HCT116 (cell line): ENCODE data around the gene SEPTIN11. TPM values are rescaled to one million over a fixed set of nuclear protein-coding genes. Genes with fewer than 3 reads are reported as not detected.

Experiments
- ATAC-seq: fragments of 200-7000 bp; cut with Tn5 transposase; 2 replicates; pipeline ENCODE4 v1.9.1; 2020; ENCODE audit warnings: mild to moderate bottlenecking, moderate library complexity
- BruUV-seq: library from RNA; stranded (reverse); fragments of 400-500 nt; replicated peaks from 2 replicates; lab custom pipeline; 2021; lab: Mats Ljungman, UMichigan
- CTCF ChIA-PET: fragments of 300-600 bp; sonication (Branson Sonifier 250); formaldehyde crosslinking; loops from one replicate; lab custom pipeline; 2021; ENCODE audit warnings: antibody characterized with exemption; lab: Charles Lee
- POLR2A ChIA-PET: fragments of 300-600, 350-600 bp; sonication (Branson Sonifier 250); formaldehyde crosslinking; loops from one replicate; lab custom pipeline; 2021; ENCODE audit warnings: antibody characterized with exemption; lab: Charles Lee
- RAD21 ChIA-PET, 2 experiments: fragments of 300-600 bp; sonication (Branson Sonifier 250); formaldehyde crosslinking; loops; one replicate each; lab custom pipeline; 2023; ENCODE audit warnings: low total read pairs in 2 of 2; ENCODE audit not compliant: uncharacterized antibody in 2 of 2, unreplicated experiment in 2 of 2, low non-redundant PET in 1 of 2; lab: Charles Lee
- DNase-seq: peaks from one replicate; pipeline ENCODE4 v3.0.0-alpha.2; 2010; ENCODE audit warnings: low read depth, low spot score
- H2AFZ ChIP-seq: fragments of 200-600 bp; shearing (Covaris generic), sonication (generic); 2 replicates; pipeline ENCODE4 v1.6.1; 2017; ENCODE audit warnings: low read depth, mixed run types, mixed read lengths, antibody characterized with exemption, low read length; ENCODE audit not compliant: poor library complexity, severe bottlenecking
- H3K27ac ChIP-seq: 2 replicates; pipeline ENCODE4 v1.5.1; 2012; ENCODE audit warnings: low read depth, low read length
- H3K27me3 ChIP-seq: fragments of 200-600 bp; sonication (generic); 2 replicates; pipeline ENCODE4 v1.6.1; 2016; ENCODE audit warnings: mixed run types, low read length, mixed read lengths; ENCODE audit not compliant: insufficient read depth
- H3K36me3 ChIP-seq, 2 experiments: fragments of 200-500 bp in 1 of 2; fragments of 200-600 bp in 1 of 2; sonication (Bioruptor generic) in 1 of 2; sonication (generic) in 1 of 2; 2 replicates each; pipeline versions ENCODE4 v1.5.1 to v1.6.1; 2014 to 2016; ENCODE audit warnings: low read length in 2 of 2, inconsistent platforms in 1 of 2, mixed read lengths in 1 of 2, mixed run types in 1 of 2; ENCODE audit not compliant: insufficient read depth in 2 of 2, control insufficient read depth in 1 of 2
- H3K4me1 ChIP-seq, 2 experiments: fragments of 200-600 bp in 1 of 2; sonication (generic) in 1 of 2; 2 replicates each; pipeline versions ENCODE4 v1.5.1 to v1.6.1; 2012 to 2017; ENCODE audit warnings: low read length in 2 of 2, inconsistent platforms in 1 of 2, mild to moderate bottlenecking in 1 of 2, mixed read lengths in 1 of 2, mixed run types in 1 of 2, moderate library complexity in 1 of 2; ENCODE audit not compliant: insufficient read depth in 2 of 2, control insufficient read depth in 1 of 2
- H3K4me2 ChIP-seq: fragments of 200-600 bp; sonication (generic); 2 replicates; pipeline ENCODE4 v1.6.1; 2017; ENCODE audit warnings: mixed run types, low read length, mixed read lengths
- H3K4me3 ChIP-seq, 2 experiments: fragments of 200-600 bp in 1 of 2; sonication (generic) in 1 of 2; replicated peaks in 1 of 2; 2 replicates each; pipeline ENCODE4 v1.5.1; 2011 to 2016; ENCODE audit warnings: low read length in 2 of 2, control low read depth in 1 of 2, low read depth in 1 of 2, mild to moderate bottlenecking in 1 of 2, mixed read lengths in 1 of 2, mixed run types in 1 of 2
- H3K79me2 ChIP-seq: fragments of 200-600 bp; sonication (generic); 2 replicates; pipeline ENCODE4 v1.6.1; 2017; ENCODE audit warnings: mild to moderate bottlenecking, mixed run types, low read length, moderate library complexity, mixed read lengths; ENCODE audit not compliant: insufficient read depth
- H3K9ac ChIP-seq: fragments of 200-600 bp; sonication (generic); 2 replicates; pipeline ENCODE4 v1.6.1; 2016; ENCODE audit warnings: low read length, mixed read lengths
- H3K9me2 ChIP-seq: fragments of 200-600 bp; sonication (generic), shearing (Covaris generic); 2 replicates; pipeline ENCODE4 v1.6.1; 2017; ENCODE audit warnings: mixed run types, mild to moderate bottlenecking, moderate library complexity; ENCODE audit not compliant: insufficient read depth
- H3K9me3 ChIP-seq, 2 experiments: fragments of 200-500 bp in 1 of 2; fragments of 200-600 bp in 1 of 2; sonication (Bioruptor generic) in 1 of 2; sonication (generic) in 1 of 2; 2 replicates each; pipeline ENCODE4 v1.6.1; 2014 to 2017; ENCODE audit warnings: low read length in 2 of 2, mixed read lengths in 2 of 2, inconsistent platforms in 1 of 2, low read depth in 1 of 2, mild to moderate bottlenecking in 1 of 2, mixed run types in 1 of 2, moderate library complexity in 1 of 2; ENCODE audit not compliant: control insufficient read depth in 1 of 2, insufficient read depth in 1 of 2
- H4K20me1 ChIP-seq: fragments of 200-600 bp; sonication (generic), shearing (Covaris generic); 2 replicates; pipeline ENCODE4 v1.6.1; 2017; ENCODE audit warnings: mixed run types, mild to moderate bottlenecking, moderate library complexity; ENCODE audit not compliant: insufficient read depth
- CBX3 ChIP-seq: IDR thresholded peaks from 2 replicates; pipeline ENCODE4 v1.6.1; 2012; ENCODE audit warnings: low read depth
- CEBPB ChIP-seq: IDR thresholded peaks from 2 replicates; pipeline ENCODE4 v1.6.1; 2012; ENCODE audit warnings: low read depth
- EGR1 ChIP-seq: IDR thresholded peaks from 2 replicates; pipeline ENCODE4 v1.6.1; 2012; ENCODE audit warnings: low read depth
- ELF1 ChIP-seq: IDR thresholded peaks from 2 replicates; pipeline ENCODE4 v1.6.1; 2012; ENCODE audit warnings: low read depth, borderline replicate concordance
- EZH2 ChIP-seq: fragments of 200-600 bp; sonication (generic); IDR thresholded peaks from 2 replicates; pipeline ENCODE4 v1.6.1; 2017; ENCODE audit warnings: antibody characterized with exemption, mixed run types
- EZH2phosphoT487 ChIP-seq: fragments of 200-600 bp; IDR thresholded peaks from 2 replicates; pipeline ENCODE4 v1.6.1; 2018; ENCODE audit warnings: antibody characterized with exemption, borderline replicate concordance
- JUND ChIP-seq: IDR thresholded peaks from 2 replicates; pipeline ENCODE4 v1.6.1; 2012
- POLR2A ChIP-seq: IDR thresholded peaks from 2 replicates; pipeline ENCODE4 v1.7.0; 2011; ENCODE audit warnings: borderline replicate concordance; ENCODE audit not compliant: insufficient read depth, insufficient read length; ENCODE audit errors: extremely low read depth
- RAD21 ChIP-seq: IDR thresholded peaks from 2 replicates; pipeline ENCODE4 v1.6.1; 2012; ENCODE audit warnings: low read depth, mild to moderate bottlenecking
- SRF ChIP-seq: IDR thresholded peaks from 2 replicates; pipeline ENCODE4 v1.6.1; 2012; ENCODE audit warnings: low read depth
- TCF7L2 ChIP-seq: IDR thresholded peaks from 2 replicates; pipeline ENCODE4 v1.7.0; 2011; ENCODE audit warnings: borderline replicate concordance, inconsistent platforms; ENCODE audit not compliant: insufficient read depth, insufficient read length; ENCODE audit errors: extremely low read depth
- ZNF274 ChIP-seq: fragments of 200-500 bp; sonication (Bioruptor generic); IDR thresholded peaks from 2 replicates; pipeline ENCODE4 v1.6.1; 2014; ENCODE audit warnings: mild to moderate bottlenecking, low read depth, low read length, inconsistent platforms
- intact Hi-C: fragments of 100-400 bp; cut with micrococcal nuclease; formaldehyde crosslinking; loops from 2 replicates; pipeline ENCODE4 v1.10.0; 2022
- total RNA-seq: library from RNA; stranded (reverse); gene quantifications from one replicate; pipeline ENCODE4 v1.2.1, GENCODE V29; 2021; ENCODE audit not compliant: unreplicated experiment
- TF ChIP-seq, protein P1 (sequence below), 3 experiments: fragments of 200-600 bp in 1 of 3; sonication (generic) in 1 of 3; IDR thresholded peaks in 2 of 3; conservative IDR thresholded peaks in 1 of 3; 2 replicates each; pipeline ENCODE4 v1.5.1; 2012 to 2017; ENCODE audit warnings: low read depth in 2 of 3, low read length in 2 of 3, antibody characterized with exemption in 1 of 3, borderline replicate concordance in 1 of 3, control low read depth in 1 of 3, mild to moderate bottlenecking in 1 of 3, mixed read lengths in 1 of 3, mixed run types in 1 of 3, moderate library complexity in 1 of 3; ENCODE audit not compliant: insufficient read depth in 1 of 3
- TF ChIP-seq, protein P2 (sequence below): IDR thresholded peaks from 2 replicates; pipeline ENCODE4 v1.6.1; 2012
- TF ChIP-seq, protein P3 (sequence below): IDR thresholded peaks from 2 replicates; pipeline ENCODE4 v1.6.1; 2011; ENCODE audit warnings: mild to moderate bottlenecking, low read length, moderate library complexity; ENCODE audit not compliant: insufficient replicate concordance; ENCODE audit errors: extremely low read depth

SEPTIN11 gene
- total RNA-seq, 1 experiment from 2014 or later, result 94.4 TPM

DNA sequence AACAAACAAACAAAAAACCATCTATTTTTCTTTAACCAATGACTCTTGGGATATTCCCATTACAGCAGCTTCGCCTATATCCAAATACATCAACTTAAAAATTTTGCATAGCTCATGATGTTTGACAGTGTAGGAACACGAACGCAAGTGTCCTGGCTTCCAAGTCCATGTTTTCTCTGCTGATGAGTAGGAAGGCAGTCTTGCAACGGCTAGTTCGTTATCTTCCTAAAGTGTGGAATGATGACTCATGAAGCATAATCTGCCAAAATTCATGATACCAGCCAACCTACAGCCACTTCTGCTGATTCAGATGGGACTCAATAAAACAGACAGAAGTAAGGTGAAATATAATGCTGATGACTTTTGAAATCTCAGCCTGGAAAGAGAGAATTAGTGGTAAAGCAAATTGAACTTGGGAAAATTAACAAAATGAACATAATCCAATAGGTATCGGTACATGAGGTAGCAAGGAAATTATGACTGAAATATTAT lies 6.4 kb upstream of the SEPTIN11 start (continued):
- TF ChIP-seq, protein P1, sequence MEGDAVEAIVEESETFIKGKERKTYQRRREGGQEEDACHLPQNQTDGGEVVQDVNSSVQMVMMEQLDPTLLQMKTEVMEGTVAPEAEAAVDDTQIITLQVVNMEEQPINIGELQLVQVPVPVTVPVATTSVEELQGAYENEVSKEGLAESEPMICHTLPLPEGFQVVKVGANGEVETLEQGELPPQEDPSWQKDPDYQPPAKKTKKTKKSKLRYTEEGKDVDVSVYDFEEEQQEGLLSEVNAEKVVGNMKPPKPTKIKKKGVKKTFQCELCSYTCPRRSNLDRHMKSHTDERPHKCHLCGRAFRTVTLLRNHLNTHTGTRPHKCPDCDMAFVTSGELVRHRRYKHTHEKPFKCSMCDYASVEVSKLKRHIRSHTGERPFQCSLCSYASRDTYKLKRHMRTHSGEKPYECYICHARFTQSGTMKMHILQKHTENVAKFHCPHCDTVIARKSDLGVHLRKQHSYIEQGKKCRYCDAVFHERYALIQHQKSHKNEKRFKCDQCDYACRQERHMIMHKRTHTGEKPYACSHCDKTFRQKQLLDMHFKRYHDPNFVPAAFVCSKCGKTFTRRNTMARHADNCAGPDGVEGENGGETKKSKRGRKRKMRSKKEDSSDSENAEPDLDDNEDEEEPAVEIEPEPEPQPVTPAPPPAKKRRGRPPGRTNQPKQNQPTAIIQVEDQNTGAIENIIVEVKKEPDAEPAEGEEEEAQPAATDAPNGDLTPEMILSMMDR (IDR thresholded peaks at IDR 0.05 in 2 of 3, conservative IDR thresholded peaks at IDR 0.05 in 1 of 3; ENCODE audit: borderline replicate concordance in 1 of 3, insufficient read depth in 1 of 3, low read depth in 2 of 3, low read length in 2 of 3), result no peak
- no peak for TF ChIP-seq ZNF274
- no peak for TF ChIP-seq POLR2A
- TF ChIP-seq EGR1, result no peak
- TF ChIP-seq, protein P2, sequence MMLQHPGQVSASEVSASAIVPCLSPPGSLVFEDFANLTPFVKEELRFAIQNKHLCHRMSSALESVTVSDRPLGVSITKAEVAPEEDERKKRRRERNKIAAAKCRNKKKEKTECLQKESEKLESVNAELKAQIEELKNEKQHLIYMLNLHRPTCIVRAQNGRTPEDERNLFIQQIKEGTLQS, result no peak
- TF ChIP-seq RAD21, result no peak
- TF ChIP-seq EZH2phosphoT487, result no peak
- TF ChIP-seq EZH2, result no peak
- no peak for TF ChIP-seq ELF1

DNA sequence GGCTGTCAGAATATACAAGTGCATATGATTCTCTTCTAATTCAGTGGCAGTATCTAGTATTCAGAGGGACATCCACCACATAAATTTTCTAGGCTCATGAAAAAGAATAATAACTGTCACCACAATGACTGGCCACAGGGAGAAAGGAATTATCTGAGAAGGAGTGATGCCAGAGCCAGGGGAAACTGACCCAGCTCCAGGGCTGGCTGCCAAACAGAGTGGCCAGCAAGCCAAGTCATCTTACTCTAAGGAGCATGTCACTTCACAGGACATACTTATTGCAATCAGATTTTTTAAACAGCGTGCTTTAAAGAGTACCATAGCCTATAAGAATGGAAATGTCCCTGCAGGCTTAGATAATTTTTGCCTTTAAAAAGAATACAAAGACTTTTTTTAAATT lies 5.8 kb upstream of the SEPTIN11 start:
- ATAC-seq (no peak), DNase-seq (no peak)
- ChIA-PET POLR2A (no interaction called here), RAD21 (no interaction called here), CTCF (no interaction called here)
- no peak overlapping the region for H3K4me2 ChIP-seq
- H4K20me1 ChIP-seq, result no peaks in the 10 kb centered on the region
- peaks cover 11% of the 10 kb centered on the region for H3K79me2 ChIP-seq
- TF ChIP-seq CEBPB (no peak), RAD21 (no peak), EGR1 (no peak), SRF (no peak), ELF1 (no peak), JUND (no peak), TCF7L2 (no peak), CBX3 (no peak)
- TF ChIP-seq, protein P3, sequence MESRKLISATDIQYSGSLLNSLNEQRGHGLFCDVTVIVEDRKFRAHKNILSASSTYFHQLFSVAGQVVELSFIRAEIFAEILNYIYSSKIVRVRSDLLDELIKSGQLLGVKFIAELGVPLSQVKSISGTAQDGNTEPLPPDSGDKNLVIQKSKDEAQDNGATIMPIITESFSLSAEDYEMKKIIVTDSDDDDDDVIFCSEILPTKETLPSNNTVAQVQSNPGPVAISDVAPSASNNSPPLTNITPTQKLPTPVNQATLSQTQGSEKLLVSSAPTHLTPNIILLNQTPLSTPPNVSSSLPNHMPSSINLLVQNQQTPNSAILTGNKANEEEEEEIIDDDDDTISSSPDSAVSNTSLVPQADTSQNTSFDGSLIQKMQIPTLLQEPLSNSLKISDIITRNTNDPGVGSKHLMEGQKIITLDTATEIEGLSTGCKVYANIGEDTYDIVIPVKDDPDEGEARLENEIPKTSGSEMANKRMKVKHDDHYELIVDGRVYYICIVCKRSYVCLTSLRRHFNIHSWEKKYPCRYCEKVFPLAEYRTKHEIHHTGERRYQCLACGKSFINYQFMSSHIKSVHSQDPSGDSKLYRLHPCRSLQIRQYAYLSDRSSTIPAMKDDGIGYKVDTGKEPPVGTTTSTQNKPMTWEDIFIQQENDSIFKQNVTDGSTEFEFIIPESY, result no peak
- BruUV-seq, result no TSS peak
- H2AFZ ChIP-seq, result no peak overlapping the region
- H3K36me3 ChIP-seq, result no peaks in the 10 kb centered on the region
- no peak overlapping the region for H3K27ac ChIP-seq
- H3K27me3 ChIP-seq, result no peaks in the 10 kb centered on the region
- no peak overlapping the region for H3K9ac ChIP-seq
- no peak overlapping the region for H3K4me3 ChIP-seq
- intact Hi-C loops, result loop anchor here (10.0 kb wide), 1 partner anchor 159 kb away; no protein-coding TSS in a partner anchor
- peaks cover 5 to 9% of the 10 kb centered on the region in 2 experiments; a peak in 3 of 4 replicates for H3K4me1 ChIP-seq
- H3K9me3 ChIP-seq, result no peaks in the 10 kb centered on the region
- H3K9me2 ChIP-seq, result no peaks in the 10 kb centered on the region
